Epidermal melanocyte (primary cell): ENCODE data around the gene CLK3.

Experiments used
- DNase-seq: peaks from one replicate; pipeline ENCODE4 v3.0.0; 2011; ENCODE audit warnings: low spot score; ENCODE audit not compliant: insufficient read length

CLK3 gene

GRCh38 chr15:74603026-74603788, 12.4 kb upstream of the CLK3 start:
- no peak for DNase-seq

GRCh38 chr15:74603789-74604705, 11.6 kb upstream of the CLK3 start:
- DNase-seq: no peak

- no peak for DNase-seq
Observed at GRCh38 chr15:74604983-74605794, 10.4 kb upstream of the CLK3 start.

GRCh38 chr15:74605795-74606150, 9.9 kb upstream of the CLK3 start:
- DNase-seq: no peak

GRCh38 chr15:74608786-74609185, 6.8 kb upstream of the CLK3 start:
- no peak for DNase-seq

- DNase-seq: no peak
Observed at GRCh38 chr15:74609938-74610301, 5.7 kb upstream of the CLK3 start.

GRCh38 chr15:74610302-74610951, 5.2 kb upstream of the CLK3 start:
- DNase-seq: no peak

- no peak for DNase-seq
Observed at GRCh38 chr15:74611341-74611740, 4.3 kb upstream of the CLK3 start.

GRCh38 chr15:74611834-74612233, 3.8 kb upstream of the CLK3 start:
- DNase-seq: no peak

GRCh38 chr15:74612677-74613076, 3.0 kb upstream of the CLK3 start:
- no peak for DNase-seq

- no peak for DNase-seq
Observed at GRCh38 chr15:74613089-74613952, 2.3 kb upstream of the CLK3 start.

GRCh38 chr15:74613953-74614743, 1.5 kb upstream of the CLK3 start:
- no peak for DNase-seq

- peak; percentile 95 for DNase-seq
Observed at GRCh38 chr15:74614744-74615507, 710 bp upstream of the CLK3 start.

GRCh38 chr15:74616366-74616939, 817 bp downstream of the CLK3 start:
- DNase-seq: peak; percentile 48

- DNase-seq: no peak
Observed at GRCh38 chr15:74616996-74617395, 1.4 kb downstream of the CLK3 start.

- DNase-seq: no peak
Observed at GRCh38 chr15:74618841-74619596, 3.4 kb downstream of the CLK3 start.

GRCh38 chr15:74619916-74620635, 4.4 kb downstream of the CLK3 start:
- DNase-seq: no peak
